NCI-H1105 treated with DMSO at 0.1 percent for 48 hours (cell line): ENCODE measurements around the gene MAGEA4.
A peak's percentile ranks its signal among the peaks of the same experiment; 100 is the strongest.
"Not testable (repeated sequence)": the region's sequence is repeated elsewhere in the genome, so short reads cannot be mapped to it uniquely, and the experiment has no call there.

Experiments used
- DNase-seq: peaks from one replicate; lab custom pipeline; 2025; lab: John Stamatoyannopoulos, UW

Gene MAGEA4

GRCh38 chrX:151912780-151913179 is at the start of gene MAGEA4:
Gene MAGEA4, plus strand, starts transcription at chrX:151912889. Its CDS starts 10,776 bp downstream, at chrX:151923665.
- no peak for DNase-seq

- DNase-seq = no peak
These were observed 42.1 kb upstream of the MAGEA4 start for GRCh38 chrX:151870602-151871001.

GRCh38 chrX:151871244-151871643 is 41.4 kb upstream of the MAGEA4 start:
- DNase-seq = no peak

GRCh38 chrX:151873096-151873495 is 39.6 kb upstream of the MAGEA4 start:
- DNase-seq = no peak

- peak; percentile 23 for DNase-seq
These were observed 37.2 kb upstream of the MAGEA4 start for GRCh38 chrX:151875270-151876026.

GRCh38 chrX:151878574-151878973 is 34.1 kb upstream of the MAGEA4 start:
- DNase-seq = no peak

GRCh38 chrX:151879856-151880255 is 32.8 kb upstream of the MAGEA4 start:
- DNase-seq = no peak

GRCh38 chrX:151880895-151881294 is 31.8 kb upstream of the MAGEA4 start:
- DNase-seq = no peak

- DNase-seq = no peak
These were observed 23.3 kb upstream of the MAGEA4 start for GRCh38 chrX:151889421-151889820.

- no peak for DNase-seq
These were observed 15.8 kb upstream of the MAGEA4 start for GRCh38 chrX:151896734-151897474.

GRCh38 chrX:151899622-151900021 is 13.1 kb upstream of the MAGEA4 start:
- no peak for DNase-seq

- DNase-seq = no peak
These were observed 10.9 kb upstream of the MAGEA4 start for GRCh38 chrX:151901826-151902225.

GRCh38 chrX:151902813-151903591 is 9.7 kb upstream of the MAGEA4 start:
- DNase-seq = no peak

- no peak for DNase-seq
These were observed 7.7 kb upstream of the MAGEA4 start for GRCh38 chrX:151904989-151905388.

- DNase-seq = no peak
These were observed 468 bp upstream of the MAGEA4 start for GRCh38 chrX:151912221-151912620.

GRCh38 chrX:151918736-151919135 is 6.0 kb downstream of the MAGEA4 start:
- not testable (repeated sequence) for DNase-seq

- no peak for DNase-seq
These were observed 6.9 kb downstream of the MAGEA4 start for GRCh38 chrX:151919610-151920009.

- DNase-seq = no peak
These were observed 7.4 kb downstream of the MAGEA4 start for GRCh38 chrX:151920101-151920500.

GRCh38 chrX:151920530-151920929 is 7.8 kb downstream of the MAGEA4 start:
- DNase-seq = no peak

- no peak for DNase-seq
These were observed 8.6 kb downstream of the MAGEA4 start for GRCh38 chrX:151921292-151921691.

- DNase-seq = no peak
These were observed 9.2 kb downstream of the MAGEA4 start for GRCh38 chrX:151921866-151922265.

- DNase-seq = no peak
These were observed 10.0 kb downstream of the MAGEA4 start for GRCh38 chrX:151922692-151923091.

GRCh38 chrX:151923648-151924047 is 11.0 kb downstream of the MAGEA4 start:
- DNase-seq = no peak
